H1 (cell line): Measurements from ENCODE around the gene CACUL1. TPM values are rescaled to one million over a fixed set of nuclear protein-coding genes. Genes with fewer than 3 reads are reported as not detected.

Experiments
- YY1 ChIP-seq: IDR thresholded peaks from 2 replicates; pipeline ENCODE4 v1.6.1; 2011; ENCODE audit warnings: low read depth, mild to moderate bottlenecking, low read length
- ZNF274 ChIP-seq: IDR thresholded peaks from 2 replicates; pipeline ENCODE4 v1.7.0; 2012; ENCODE audit warnings: low read length, borderline replicate concordance; ENCODE audit errors: extremely low read depth
- polyA plus RNA-seq, 7 experiments: library from polyadenylated mRNA; depleted of rRNA in 3 of 7; stranded (reverse) in 5 of 7; unstranded in 2 of 7; fragments of >200 nt in 5 of 7; fragments of 200-250 nt in 2 of 7; gene quantifications; 1 replicate in 5 of 7; 2 replicates in 1 of 7; 4 replicates in 1 of 7; pipeline versions ENCODE4 v1.2.1 to v1.2.3, GENCODE V29; 2011 to 2013; ENCODE audit warnings: missing spikeins in 2 of 7, mixed read lengths in 2 of 7
- total RNA-seq: library from RNA; stranded (reverse); fragmentation: NEBNext Ultra II Directional; extraction: Animal tissue kit (Norgen Biotek cat#: 25700); gene quantifications from 2 replicates; pipeline ENCODE4 v1.2.1, GENCODE V29; 2021

The CACUL1 gene
- total and polyA plus RNA-seq, 2 of the 8 experiments (the other 6 are each of a cell fraction or from before 2014, with no cell fraction given): 6.5 to 34.2 TPM

DNA sequence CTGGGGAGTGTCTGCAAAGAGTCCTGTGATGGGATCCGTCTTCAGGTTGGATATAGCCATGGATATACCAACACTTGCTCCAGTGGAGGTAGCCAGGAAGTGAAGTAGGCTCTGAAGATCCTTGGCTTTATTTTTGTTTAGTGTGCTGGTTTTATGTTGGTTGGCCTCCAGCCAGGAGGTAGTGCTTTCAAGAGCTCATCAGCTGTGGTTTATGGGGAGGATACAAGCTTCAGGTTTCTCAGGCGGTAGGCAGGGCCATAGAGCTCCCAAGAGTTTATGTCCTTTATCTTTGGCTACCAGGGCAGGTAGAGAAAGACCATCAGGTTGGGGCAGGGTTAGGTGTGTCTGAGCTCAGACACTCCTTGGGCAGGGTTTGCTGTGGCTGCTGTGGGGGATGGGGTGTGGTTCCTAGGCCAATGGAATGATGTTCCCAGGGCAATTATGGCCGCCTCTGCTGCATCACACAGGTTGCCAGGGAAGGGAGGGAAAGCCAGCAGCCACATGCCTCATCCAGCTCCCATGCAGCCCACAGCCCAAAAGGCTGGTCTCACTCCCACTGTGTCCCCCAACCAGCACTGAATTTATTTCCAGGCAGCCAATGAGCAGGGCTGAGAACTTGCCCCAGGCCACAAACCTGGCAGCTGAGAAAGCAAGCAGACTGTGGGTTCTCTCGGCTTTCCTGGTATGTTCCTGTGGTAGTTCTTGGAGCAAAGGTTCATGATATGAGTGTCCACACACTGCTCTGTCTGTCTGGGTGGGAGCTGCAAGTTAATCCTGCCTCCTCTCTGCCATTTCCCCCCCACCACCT is 92.3 kb downstream of the CACUL1 start (continued):
- TF ChIP-seq ZNF274 (no peak), YY1 (no peak)
